ENCODE results near the gene CSNK1G1.

CSNK1G1 gene

GRCh38 chr15:64149893-64150578 is 205.9 kb downstream of the CSNK1G1 start:
- no peak for DNase-seq

- DNase-seq, result no peak
Observed at GRCh38 chr15:64149424-64149823, 206.5 kb downstream of the CSNK1G1 start.

GRCh38 chr15:64148581-64148980 is 207.4 kb downstream of the CSNK1G1 start:
- DNase-seq, result no peak

GRCh38 chr15:64148168-64148567 is 207.8 kb downstream of the CSNK1G1 start:
- no peak for DNase-seq

- no peak for DNase-seq
Observed at GRCh38 chr15:64146885-64147681, 208.9 kb downstream of the CSNK1G1 start.

- DNase-seq, result no peak
Observed at GRCh38 chr15:64146520-64146884, 209.5 kb downstream of the CSNK1G1 start.

GRCh38 chr15:64146041-64146440 is 209.9 kb downstream of the CSNK1G1 start:
- no peak for DNase-seq

- DNase-seq, result no peak
Observed at GRCh38 chr15:64144565-64145281, 211.2 kb downstream of the CSNK1G1 start.

- DNase-seq, result no peak
Observed at GRCh38 chr15:64144192-64144564, 211.8 kb downstream of the CSNK1G1 start.

GRCh38 chr15:64143276-64143675 is 212.7 kb downstream of the CSNK1G1 start:
- DNase-seq, result no peak

- no peak for DNase-seq
Observed at GRCh38 chr15:64141798-64142512, 214.0 kb downstream of the CSNK1G1 start.

GRCh38 chr15:64138331-64138941 is 217.5 kb downstream of the CSNK1G1 start:
- DNase-seq, result no peak

- no peak for DNase-seq
Observed at GRCh38 chr15:64137226-64137833, 218.6 kb downstream of the CSNK1G1 start.

- no peak for DNase-seq
Observed at GRCh38 chr15:64136347-64136746, 219.6 kb downstream of the CSNK1G1 start.

- DNase-seq, result no peak
Observed at GRCh38 chr15:64134345-64134829, 221.6 kb downstream of the CSNK1G1 start.

GRCh38 chr15:64133623-64134344 is 222.2 kb downstream of the CSNK1G1 start:
- DNase-seq, result no peak

- no peak for DNase-seq
Observed at GRCh38 chr15:64132217-64132616, 223.8 kb downstream of the CSNK1G1 start.

- no peak for DNase-seq
Observed at GRCh38 chr15:64131547-64131946, 224.4 kb downstream of the CSNK1G1 start.

GRCh38 chr15:64130159-64130558 is 225.8 kb downstream of the CSNK1G1 start:
- no peak for DNase-seq

GRCh38 chr15:64127521-64128270 is 228.3 kb downstream of the CSNK1G1 start:
- no peak for DNase-seq

- DNase-seq, result no peak
Observed at GRCh38 chr15:64125978-64126377, 230.0 kb downstream of the CSNK1G1 start.
